ENCODE data around the gene ALDH1A3. TPM values are rescaled to one million over a fixed set of nuclear protein-coding genes. Genes with fewer than 3 reads are reported as not detected.

The ALDH1A3 gene
- total and polyA plus RNA-seq, 8 donors, result 0.31 to 17.5 (median 0.54) TPM

GRCh38 chr15:100834731-100835130 is 44.9 kb upstream of the ALDH1A3 start:
- ATAC-seq (no peak), DNase-seq (no peak)
- Histone ChIP-seq H3K27me3 (no peaks in the 10 kb centered on the region), H3K27ac (no peak overlapping the region), H3K4me3 (no peak overlapping the region), H3K9me3 (no peaks in the 10 kb centered on the region), H3K4me1 (no peaks in the 10 kb centered on the region), H3K36me3 (no peaks in the 10 kb centered on the region)
- intact Hi-C loops (cut with DNase I), result no loop called here
- no peak for TF ChIP-seq CTCF (IDR thresholded peaks at IDR 0.05)

- intact Hi-C loops (cut with DNase I), result no loop called here
- Histone ChIP-seq H3K27ac (no peak overlapping the region), H3K36me3 (no peaks in the 10 kb centered on the region), H3K4me1 (no peaks in the 10 kb centered on the region), H3K9me3 (no peaks in the 10 kb centered on the region), H3K4me3 (no peak overlapping the region), H3K27me3 (no peaks in the 10 kb centered on the region)
- DNase-seq (no peak), ATAC-seq (no peak)
- TF ChIP-seq CTCF (IDR thresholded peaks at IDR 0.05), result no peak
These were observed 44.0 kb upstream of the ALDH1A3 start for GRCh38 chr15:100835636-100836035.

- Histone ChIP-seq H3K36me3 (no peaks in the 10 kb centered on the region), H3K27ac (no peak overlapping the region), H3K27me3 (no peaks in the 10 kb centered on the region), H3K4me3 (no peak overlapping the region), H3K4me1 (no peaks in the 10 kb centered on the region), H3K9me3 (no peaks in the 10 kb centered on the region)
- no peak for DNase-seq
- no peak for ATAC-seq
- TF ChIP-seq CTCF (IDR thresholded peaks at IDR 0.05), result no peak
- intact Hi-C loops (cut with DNase I), result no loop called here
These were observed 43.1 kb upstream of the ALDH1A3 start for GRCh38 chr15:100836501-100836900.

- Histone ChIP-seq H3K4me3 (no peak overlapping the region), H3K9me3 (no peaks in the 10 kb centered on the region), H3K27me3 (no peaks in the 10 kb centered on the region), H3K27ac (no peak overlapping the region), H3K4me1 (no peaks in the 10 kb centered on the region), H3K36me3 (no peaks in the 10 kb centered on the region)
- intact Hi-C loops (cut with DNase I), result no loop called here
- TF ChIP-seq CTCF (IDR thresholded peaks at IDR 0.05), result no peak
- ATAC-seq (no peak), DNase-seq (no peak)
These were observed 38.2 kb upstream of the ALDH1A3 start for GRCh38 chr15:100841426-100841825.

- peaks cover 0 to 5% of the 10 kb centered on the region in 2 donors for H3K27me3 ChIP-seq
- no peak for DNase-seq
These were observed 36.6 kb upstream of the ALDH1A3 start for GRCh38 chr15:100842756-100843730.

More at GRCh38 chr15:100842756-100843730, 36.6 kb upstream of the ALDH1A3 start:
- no peak for ATAC-seq
- intact Hi-C loops (cut with DNase I), result no loop called here
- no peaks in the 10 kb centered on the region for H3K4me1 ChIP-seq
- no peaks in the 10 kb centered on the region for H3K36me3 ChIP-seq
- H3K27ac ChIP-seq, result no peak overlapping the region
- no peak overlapping the region for H3K4me3 ChIP-seq
- no peaks in the 10 kb centered on the region for H3K9me3 ChIP-seq
- no peak for TF ChIP-seq CTCF (IDR thresholded peaks at IDR 0.05)

Data from left lung (tissue), 10 donors.